Peyer's patch (tissue), 4 donors: ENCODE measurements around the gene GPR55. TPM values are rescaled to one million over a fixed set of nuclear protein-coding genes. Genes with fewer than 3 reads are reported as not detected.

Experiments
- DNase-seq, 3 donors: peaks; one replicate each; pipeline ENCODE4 v3.0.0-alpha.2; 2017 to 2019
- H3K27ac ChIP-seq, 4 donors: fragments of 200-600 bp; sonication (generic); one replicate each; pipeline ENCODE4 v1.5.1; 2016 to 2019
- H3K27me3 ChIP-seq, 2 donors: fragments of 200-600 bp; sonication (generic); one replicate each; pipeline ENCODE4 v1.5.1; 2019
- H3K36me3 ChIP-seq, 3 donors: fragments of 200-600 bp; sonication (generic); one replicate each; pipeline ENCODE4 v1.5.1; 2016 to 2019
- H3K4me1 ChIP-seq, 4 donors: fragments of 200-600 bp; sonication (generic); one replicate each; pipeline ENCODE4 v1.5.1; 2016 to 2019
- H3K4me3 ChIP-seq, 4 donors: fragments of 200-600 bp; sonication (generic); 1 replicate in 3 of 4; 2 replicates in 1 of 4; pipeline ENCODE4 v1.5.1; 2016 to 2019; ENCODE audit warnings: mild to moderate bottlenecking in 1 of 4
- H3K9me3 ChIP-seq, 4 donors: fragments of 200-600 bp; sonication (generic); one replicate each; pipeline ENCODE4 v1.5.1; 2016 to 2019; ENCODE audit warnings: mild to moderate bottlenecking in 1 of 4
- CTCF ChIP-seq, 6 experiments: fragments of 450-650 bp in 4 of 6; fragments of 200-600 bp in 2 of 6; sonication (generic) in 1 of 6; IDR thresholded peaks; one replicate each; pipeline ENCODE4 v1.5.1; 2017 to 2019; ENCODE audit warnings: antibody characterized with exemption in 6 of 6, mild to moderate bottlenecking in 3 of 6, moderate library complexity in 1 of 6
- POLR2A ChIP-seq, 2 donors: fragments of 450-650 bp; IDR thresholded peaks; one replicate each; pipeline ENCODE4 v1.5.1; 2017; ENCODE audit warnings: antibody characterized with exemption in 2 of 2, mild to moderate bottlenecking in 2 of 2, moderate library complexity in 2 of 2
- total RNA-seq, 4 donors: library from RNA; depleted of rRNA; stranded (reverse); fragments of >200 nt; gene quantifications; one replicate each; pipeline ENCODE4 v1.1.0, GENCODE V29; 2016

Gene GPR55
- total RNA-seq, 4 donors from 2014 or later = 1.0 to 4.7 (median 3.2) TPM

GRCh38 chr2:230898713-230899091, 26.3 kb downstream of the GPR55 start:
- peak in 1 of 3 donors; percentile 13 for DNase-seq
- H3K27me3 ChIP-seq = no peaks in the 10 kb centered on the region
- peaks cover 0 to 17% (median 7%) of the 10 kb centered on the region in 4 donors for H3K4me1 ChIP-seq
- H3K9me3 ChIP-seq = no peaks in the 10 kb centered on the region
- no peak overlapping the region for H3K27ac ChIP-seq
- no peak overlapping the region for H3K4me3 ChIP-seq
- no peak for TF ChIP-seq POLR2A (IDR thresholded peaks at IDR 0.05)
- no peaks in the 10 kb centered on the region for H3K36me3 ChIP-seq

- peak in 2 of 3 donors; percentile 8 to 42 for DNase-seq
- Histone ChIP-seq H3K9me3 (no peaks in the 10 kb centered on the region), H3K36me3 (no peaks in the 10 kb centered on the region), H3K4me1 (peaks cover 0 to 17% (median 8%) of the 10 kb centered on the region in 4 donors), H3K27me3 (no peaks in the 10 kb centered on the region), H3K27ac (no peak overlapping the region), H3K4me3 (no peak overlapping the region)
- TF ChIP-seq CTCF (IDR thresholded peaks at IDR 0.05) = no peak
- no peak for TF ChIP-seq POLR2A (IDR thresholded peaks at IDR 0.05)
Observed at GRCh38 chr2:230898016-230898712, 26.9 kb downstream of the GPR55 start.

GRCh38 chr2:230896346-230897115, 28.5 kb downstream of the GPR55 start:
- Histone ChIP-seq H3K27me3 (no peaks in the 10 kb centered on the region), H3K36me3 (no peaks in the 10 kb centered on the region), H3K4me1 (peaks cover 0 to 17% (median 8%) of the 10 kb centered on the region in 4 donors), H3K9me3 (no peaks in the 10 kb centered on the region), H3K4me3 (no peak overlapping the region), H3K27ac (peak overlapping the region in 3 of 4 donors; percentile 49 to 93 (median 81))
- peak in 1 of 3 donors; percentile 11 for DNase-seq
- TF ChIP-seq CTCF (IDR thresholded peaks at IDR 0.05) (no peak), POLR2A (IDR thresholded peaks at IDR 0.05) (no peak)

- no peak for TF ChIP-seq CTCF (IDR thresholded peaks at IDR 0.05)
- TF ChIP-seq POLR2A (IDR thresholded peaks at IDR 0.05) = peak; percentile 15 to 49
- Histone ChIP-seq H3K4me1 (peaks cover 0 to 17% (median 8%) of the 10 kb centered on the region in 4 donors), H3K4me3 (no peak overlapping the region), H3K27ac (peak overlapping the region in 3 of 4 donors; percentile 49 to 93 (median 81)), H3K27me3 (no peaks in the 10 kb centered on the region), H3K9me3 (no peaks in the 10 kb centered on the region), H3K36me3 (no peaks in the 10 kb centered on the region)
- DNase-seq = peak; percentile 7 to 78 (median 77)
Observed at GRCh38 chr2:230895536-230896345, 29.3 kb downstream of the GPR55 start.

- Histone ChIP-seq H3K4me1 (peaks cover 0 to 17% (median 8%) of the 10 kb centered on the region in 4 donors), H3K9me3 (no peaks in the 10 kb centered on the region), H3K4me3 (no peak overlapping the region), H3K27ac (peak overlapping the region in 2 of 4 donors; percentile 67 to 93), H3K36me3 (no peaks in the 10 kb centered on the region), H3K27me3 (no peaks in the 10 kb centered on the region)
- peak in 2 of 3 donors; percentile 68 to 69 for DNase-seq
- TF ChIP-seq CTCF (IDR thresholded peaks at IDR 0.05) (no peak), POLR2A (IDR thresholded peaks at IDR 0.05) (no peak)
Observed at GRCh38 chr2:230893841-230894781, 30.9 kb downstream of the GPR55 start.
